ENCODE data around the gene CCDC69. TPM values are rescaled to one million over a fixed set of nuclear protein-coding genes. Genes with fewer than 3 reads are reported as not detected.

CCDC69 gene
- total RNA-seq, 2 experiments from 2014 or later, result 68.0 to 68.9 TPM

GRCh38 chr5:151173711-151174611 is 49.9 kb downstream of the CCDC69 start:
- intact Hi-C loops (cut with DNase I, micrococcal nuclease), result no loop called here
- POLR2A ChIA-PET, result no interaction called here

DNA sequence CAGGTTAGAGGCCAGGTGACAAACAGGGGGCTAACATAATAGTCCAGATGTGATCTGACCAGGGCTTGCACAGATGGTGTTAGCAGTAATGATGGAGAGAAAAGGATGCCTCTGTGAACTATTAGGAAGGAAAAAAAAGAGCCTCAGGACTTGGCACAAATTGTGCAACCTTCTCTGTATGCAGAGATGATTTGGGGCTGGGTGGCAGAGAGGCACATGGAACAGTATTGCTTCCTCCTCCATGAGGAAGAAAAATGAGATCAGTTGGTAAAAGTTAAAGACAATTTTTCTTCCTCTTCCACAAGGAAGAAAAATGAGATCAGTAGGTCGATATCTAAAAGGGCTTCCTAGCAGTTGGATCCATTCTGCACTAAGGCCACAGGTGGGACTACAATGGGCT is 52.4 kb downstream of the CCDC69 start:
- no peaks in the 10 kb centered on the region for H3K9me3 Mint-ChIP-seq
- no peaks in the 10 kb centered on the region for H3K27me3 Mint-ChIP-seq
- ChIA-PET CTCF (interaction anchor here (0.6 to 11.2 kb wide), 2 partner anchors 46 to 48 kb away, joined by 3 to 151 read pairs; no protein-coding TSS in a partner anchor), POLR2A (interaction anchor here (0.6 to 1.6 kb wide), 2 partner anchors 28 to 46 kb away, joined by 5 to 6 read pairs; no protein-coding TSS in a partner anchor)
- Histone ChIP-seq H3K9me3 (ENCODE audit: control insufficient read depth in 1 of 2, insufficient read depth in 1 of 2, low read length in 2 of 2) (no peaks in the 10 kb centered on the region), H3K27me3 (ENCODE audit: control insufficient read depth in 1 of 2, insufficient read depth in 2 of 2, low read length in 2 of 2) (no peaks in the 10 kb centered on the region), H3K4me3 (ENCODE audit: low read length) (no peak overlapping the region), H3K4me1 (ENCODE audit: insufficient read depth, low read length) (peaks cover 4% of the 10 kb centered on the region), H3K27ac (ENCODE audit: low read depth in 1 of 2, low read length in 2 of 2) (no peak overlapping the region), H3K36me3 (ENCODE audit: insufficient read depth, low read length) (no peaks in the 10 kb centered on the region)
- intact Hi-C loops (cut with DNase I, micrococcal nuclease), result no loop called here
- H3K27ac Mint-ChIP-seq, result peak overlapping the region; percentile 75
- no peak for DNase-seq
- H3K4me1 Mint-ChIP-seq (ENCODE audit: low read depth), result peaks cover 22% of the 10 kb centered on the region
- H3K36me3 Mint-ChIP-seq (ENCODE audit: low read depth), result no peaks in the 10 kb centered on the region
- no peak for ATAC-seq (ENCODE audit: poor library complexity)
- TF ChIP-seq CTCF (IDR thresholded peaks at IDR 0.05), result no peak
- no peak overlapping the region for H3K4me3 Mint-ChIP-seq

More at GRCh38 chr5:151173711-151174611, 49.9 kb downstream of the CCDC69 start:
- Histone ChIP-seq H3K27me3 (ENCODE audit: control insufficient read depth in 1 of 2, insufficient read depth in 2 of 2, low read length in 2 of 2) (no peaks in the 10 kb centered on the region), H3K9me3 (ENCODE audit: control insufficient read depth in 1 of 2, insufficient read depth in 1 of 2, low read length in 2 of 2) (no peaks in the 10 kb centered on the region), H3K4me3 (ENCODE audit: low read length) (no peak overlapping the region), H3K4me1 (ENCODE audit: insufficient read depth, low read length) (peaks cover 4% of the 10 kb centered on the region), H3K27ac (ENCODE audit: low read depth in 1 of 2, low read length in 2 of 2) (no peak overlapping the region), H3K36me3 (ENCODE audit: insufficient read depth, low read length) (peaks cover 14% of the 10 kb centered on the region)
- CTCF ChIA-PET, result interaction anchor here (1.1 to 2.3 kb wide), 2 partner anchors 65 to 126 kb away, joined by 3 to 7 read pairs; no protein-coding TSS in a partner anchor
- Mint-ChIP-seq H3K36me3 (ENCODE audit: low read depth) (peaks cover 19% of the 10 kb centered on the region), H3K9me3 (no peaks in the 10 kb centered on the region), H3K27ac (peak overlapping the region; percentile 24), H3K4me3 (no peak overlapping the region), H3K4me1 (ENCODE audit: low read depth) (peaks cover 33% of the 10 kb centered on the region), H3K27me3 (no peaks in the 10 kb centered on the region)
- ATAC-seq (ENCODE audit: poor library complexity) (no peak), DNase-seq (no peak)
- TF ChIP-seq CTCF (IDR thresholded peaks at IDR 0.05), result no peak

DNA sequence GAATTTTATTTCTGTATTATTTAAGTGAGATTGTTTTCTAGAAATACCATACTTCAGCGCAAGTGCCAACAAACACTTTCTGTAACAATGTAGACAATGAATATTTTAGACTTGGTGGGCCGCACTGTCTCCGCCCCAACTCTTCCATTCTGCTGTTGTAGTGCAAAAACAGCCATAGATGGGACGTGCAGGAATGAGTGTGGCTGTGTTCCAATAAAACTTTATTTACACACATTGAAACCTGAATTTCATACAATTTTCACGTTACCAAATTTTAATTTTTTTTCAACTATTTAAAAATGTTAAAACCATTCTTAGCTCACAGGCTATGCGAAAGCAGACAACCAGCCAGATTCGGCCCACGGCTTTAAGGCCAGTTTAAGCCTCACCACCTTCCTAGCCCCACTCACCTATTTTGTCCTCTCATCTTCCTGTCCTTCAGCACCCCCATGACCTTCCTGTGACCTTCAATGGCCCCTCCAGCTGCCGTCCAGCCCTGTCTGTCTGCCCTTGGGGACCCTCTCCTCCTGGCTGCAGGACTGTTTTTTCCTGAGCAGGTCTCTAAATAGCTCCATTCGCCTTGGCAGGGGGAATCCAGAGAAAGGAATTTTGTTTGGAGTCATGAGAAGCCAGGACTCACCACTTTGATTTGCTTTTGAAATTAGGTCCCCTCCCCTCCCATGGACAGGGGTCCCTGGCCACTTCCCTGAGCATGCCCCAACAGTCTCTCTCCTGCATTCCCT is 55.1 kb downstream of the CCDC69 start:
- no peaks in the 10 kb centered on the region for H3K27me3 Mint-ChIP-seq
- TF ChIP-seq CTCF (IDR thresholded peaks at IDR 0.05), result no peak
- H3K36me3 Mint-ChIP-seq (ENCODE audit: low read depth), result no peaks in the 10 kb centered on the region
- H3K27ac Mint-ChIP-seq, result peak overlapping the region; percentile 42
- ChIA-PET POLR2A (no interaction called here), CTCF (interaction anchor here (11.2 kb wide), 1 partner anchor 43 kb away, joined by 151 read pairs; no protein-coding TSS in a partner anchor)
- no peaks in the 10 kb centered on the region for H3K36me3 ChIP-seq (ENCODE audit: insufficient read depth, low read length)
- H3K4me3 Mint-ChIP-seq, result no peak overlapping the region
- H3K4me1 Mint-ChIP-seq (ENCODE audit: low read depth), result peaks cover 33% of the 10 kb centered on the region
- no peaks in the 10 kb centered on the region for H3K9me3 Mint-ChIP-seq
- H3K27me3 ChIP-seq (ENCODE audit: control insufficient read depth in 1 of 2, insufficient read depth in 2 of 2, low read length in 2 of 2), result no peaks in the 10 kb centered on the region
- no peak overlapping the region for H3K4me3 ChIP-seq (ENCODE audit: low read length)
- no peaks in the 10 kb centered on the region for H3K9me3 ChIP-seq (ENCODE audit: control insufficient read depth in 1 of 2, insufficient read depth in 1 of 2, low read length in 2 of 2)
- no peak for ATAC-seq (ENCODE audit: poor library complexity)
- peaks cover 14% of the 10 kb centered on the region for H3K4me1 ChIP-seq (ENCODE audit: insufficient read depth, low read length)
- H3K27ac ChIP-seq (ENCODE audit: low read depth in 1 of 2, low read length in 2 of 2), result no peak overlapping the region
- peak in 1 of 14 experiments; percentile 19 for DNase-seq
- intact Hi-C loops (cut with DNase I, micrococcal nuclease), result loop anchor here in 1 of 2 experiments (5.0 kb wide), 1 partner anchor 39 kb away; no protein-coding TSS in a partner anchor

All from CD4-positive, alpha-beta T cell (primary cell).